PC-3 (cell line): ENCODE measurements around the gene ZNF592. TPM values are rescaled to one million over a fixed set of nuclear protein-coding genes. Genes with fewer than 3 reads are reported as not detected.
A peak's percentile ranks its signal among the peaks of the same experiment; 100 is the strongest.

Experiments
- ATAC-seq: fragments of 200-7000 bp; cut with Tn5 transposase; 2 replicates; pipeline ENCODE4 v1.9.1; 2020; ENCODE audit warnings: mild to moderate bottlenecking, moderate library complexity
- BruUV-seq: library from RNA; stranded (reverse); fragments of 400-500 nt; replicated peaks from 2 replicates; lab custom pipeline; 2021; lab: Mats Ljungman, UMichigan
- CTCF ChIA-PET: fragments of 300-600 bp; sonication (Branson Sonifier 250); formaldehyde crosslinking; loops from one replicate; lab custom pipeline; 2022; ENCODE audit warnings: antibody characterized with exemption; lab: Charles Lee
- POLR2A ChIA-PET: fragments of 300-600 bp; sonication (Branson Sonifier 250); formaldehyde crosslinking; loops from one replicate; lab custom pipeline; 2022; ENCODE audit warnings: antibody characterized with exemption; ENCODE audit not compliant: unreplicated experiment; lab: Charles Lee
- DNase-seq: peaks from one replicate; pipeline ENCODE4 v3.0.0-alpha.2; 2015
- H2AFZ ChIP-seq: fragments of 300-600 bp; sonication (generic); 2 replicates; pipeline ENCODE4 v1.6.0; 2016; ENCODE audit warnings: antibody characterized with exemption, low read length
- H3F3A ChIP-seq: fragments of 300-600 bp; sonication (generic); one replicate; pipeline ENCODE4 v1.6.0; 2017; ENCODE audit warnings: antibody characterized with exemption, low read length, control low read depth, mild to moderate bottlenecking; ENCODE audit not compliant: unreplicated experiment
- H3K27ac ChIP-seq: fragments of 300-600 bp; sonication (generic); 2 replicates; pipeline ENCODE4 v1.5.1; 2016; ENCODE audit warnings: mild to moderate bottlenecking, low read length
- H3K27me3 ChIP-seq: fragments of 300-600 bp; sonication (generic); 2 replicates; pipeline ENCODE4 v1.6.1; 2016; ENCODE audit warnings: low read length, mixed read lengths
- H3K36me3 ChIP-seq: fragments of 300-600 bp; sonication (generic); 2 replicates; pipeline ENCODE4 v1.6.1; 2016; ENCODE audit warnings: low read depth, mixed run types, low read length, mixed read lengths
- H3K4me1 ChIP-seq: fragments of 300-600 bp; sonication (generic); 2 replicates; pipeline ENCODE4 v1.5.1; 2016; ENCODE audit warnings: low read length; ENCODE audit not compliant: insufficient read depth
- H3K4me2 ChIP-seq: fragments of 300-600 bp; sonication (generic); 2 replicates; pipeline ENCODE4 v1.6.0; 2016; ENCODE audit warnings: low read length
- H3K4me3 ChIP-seq: fragments of 300-600 bp; sonication (generic); 2 replicates; pipeline ENCODE4 v1.5.1; 2016; ENCODE audit warnings: mild to moderate bottlenecking, low read length, mixed read lengths
- H3K79me2 ChIP-seq: fragments of 300-600 bp; sonication (generic); 2 replicates; pipeline ENCODE4 v1.6.1; 2017; ENCODE audit warnings: low read length, mixed read lengths
- H3K9ac ChIP-seq: fragments of 300-600 bp; sonication (generic); 2 replicates; pipeline ENCODE4 v1.6.0; 2016; ENCODE audit warnings: mild to moderate bottlenecking, low read length
- H3K9me2 ChIP-seq: fragments of 300-600 bp; sonication (generic); replicated peaks from 2 replicates; pipeline ENCODE4 v1.6.1; 2016; ENCODE audit warnings: mixed run types, low read length, mixed read lengths
- H3K9me3 ChIP-seq: fragments of 300-600 bp; sonication (generic); 2 replicates; pipeline ENCODE4 v1.6.1; 2016; ENCODE audit warnings: low read length, mixed read lengths
- H4K20me1 ChIP-seq: fragments of 300-600 bp; sonication (generic); 2 replicates; pipeline ENCODE4 v1.6.1; 2016; ENCODE audit warnings: low read length, mixed read lengths
- EZH2 ChIP-seq: fragments of 300-600 bp; sonication (generic); IDR thresholded peaks from one replicate; pipeline ENCODE4 v1.6.1; 2017; ENCODE audit warnings: antibody characterized with exemption, mild to moderate bottlenecking, low read length; ENCODE audit not compliant: unreplicated experiment
- EZH2phosphoT487 ChIP-seq: fragments of 300-600 bp; sonication (generic); IDR thresholded peaks from 2 replicates; pipeline ENCODE4 v1.6.1; 2018; ENCODE audit warnings: mild to moderate bottlenecking, antibody characterized with exemption, low read length, borderline replicate concordance
- intact Hi-C: fragments of 100-400 bp; cut with micrococcal nuclease; formaldehyde crosslinking; loops from 2 replicates; pipeline ENCODE4 v1.9.0; 2023
- total RNA-seq: library from RNA; depleted of rRNA; stranded (reverse); fragments of >200 nt; gene quantifications from 2 replicates; pipeline ENCODE4 v1.2.3, GENCODE V29; 2014
- TF ChIP-seq, protein P1 (sequence below): fragments of 300-600 bp; sonication (generic); conservative IDR thresholded peaks from 2 replicates; pipeline ENCODE4 v1.5.1; 2017; ENCODE audit warnings: antibody characterized with exemption, low read depth, mild to moderate bottlenecking, low read length

The ZNF592 gene
- total RNA-seq, 1 experiment from 2014 or later: 12.3 TPM

DNA sequence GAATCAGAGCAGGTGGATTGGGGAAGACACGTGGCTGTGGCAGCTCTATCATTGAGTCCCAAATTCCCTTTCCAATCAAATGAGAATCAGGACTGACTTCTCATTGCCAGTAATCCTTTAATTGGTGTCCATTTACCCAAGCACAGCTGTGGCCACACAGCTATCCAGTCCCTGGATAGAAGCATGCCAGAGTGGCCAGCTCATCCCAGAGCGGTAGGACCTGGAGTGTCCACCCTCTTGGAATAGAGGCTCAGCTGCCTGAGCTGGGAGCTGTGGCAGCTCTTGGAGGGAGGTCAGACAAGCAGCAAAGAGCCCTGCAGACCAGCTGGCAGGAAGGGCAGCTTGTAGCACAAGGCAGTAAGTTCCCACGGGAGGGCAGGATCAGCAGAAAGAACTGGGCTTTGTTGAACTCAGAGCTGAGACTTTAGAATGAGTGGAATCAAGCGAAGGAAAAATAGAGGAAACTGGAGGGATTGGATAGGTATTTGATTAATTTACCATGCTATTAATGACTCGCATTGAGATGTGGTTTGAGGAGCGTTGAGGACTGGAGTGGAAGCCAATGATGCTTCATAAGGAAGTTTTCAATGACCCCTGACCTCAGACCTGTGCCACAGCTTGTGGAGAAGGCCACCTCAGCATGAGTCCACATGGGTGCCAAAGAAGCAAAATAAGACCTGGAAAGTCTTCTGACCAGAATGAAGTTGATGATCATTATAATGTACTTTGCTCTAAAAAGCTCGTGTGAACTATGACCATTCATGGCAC lies 61.9 kb downstream of the ZNF592 start:
- Histone ChIP-seq H4K20me1 (no peaks in the 10 kb centered on the region), H3K27ac (no peak overlapping the region), H3F3A (no peaks in the 10 kb centered on the region), H3K27me3 (no peaks in the 10 kb centered on the region), H3K4me1 (no peaks in the 10 kb centered on the region), H3K4me3 (no peak overlapping the region), H3K9me3 (no peaks in the 10 kb centered on the region), H3K9me2 (no peaks in the 10 kb centered on the region), H3K79me2 (no peaks in the 10 kb centered on the region), H3K9ac (no peak overlapping the region), H3K4me2 (no peak overlapping the region), H3K36me3 (no peaks in the 10 kb centered on the region; the same call in 1 of the 2 replicates), H2AFZ (no peak overlapping the region)
- POLR2A ChIA-PET: no interaction called here
- peak; percentile 29 for DNase-seq
- intact Hi-C loops: no loop called here
- ATAC-seq: no peak
- CTCF ChIA-PET: no interaction called here
- BruUV-seq: no TSS peak
- TF ChIP-seq EZH2 (no peak), EZH2phosphoT487 (no peak)
- TF ChIP-seq, protein P1, sequence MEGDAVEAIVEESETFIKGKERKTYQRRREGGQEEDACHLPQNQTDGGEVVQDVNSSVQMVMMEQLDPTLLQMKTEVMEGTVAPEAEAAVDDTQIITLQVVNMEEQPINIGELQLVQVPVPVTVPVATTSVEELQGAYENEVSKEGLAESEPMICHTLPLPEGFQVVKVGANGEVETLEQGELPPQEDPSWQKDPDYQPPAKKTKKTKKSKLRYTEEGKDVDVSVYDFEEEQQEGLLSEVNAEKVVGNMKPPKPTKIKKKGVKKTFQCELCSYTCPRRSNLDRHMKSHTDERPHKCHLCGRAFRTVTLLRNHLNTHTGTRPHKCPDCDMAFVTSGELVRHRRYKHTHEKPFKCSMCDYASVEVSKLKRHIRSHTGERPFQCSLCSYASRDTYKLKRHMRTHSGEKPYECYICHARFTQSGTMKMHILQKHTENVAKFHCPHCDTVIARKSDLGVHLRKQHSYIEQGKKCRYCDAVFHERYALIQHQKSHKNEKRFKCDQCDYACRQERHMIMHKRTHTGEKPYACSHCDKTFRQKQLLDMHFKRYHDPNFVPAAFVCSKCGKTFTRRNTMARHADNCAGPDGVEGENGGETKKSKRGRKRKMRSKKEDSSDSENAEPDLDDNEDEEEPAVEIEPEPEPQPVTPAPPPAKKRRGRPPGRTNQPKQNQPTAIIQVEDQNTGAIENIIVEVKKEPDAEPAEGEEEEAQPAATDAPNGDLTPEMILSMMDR: no peak

DNA sequence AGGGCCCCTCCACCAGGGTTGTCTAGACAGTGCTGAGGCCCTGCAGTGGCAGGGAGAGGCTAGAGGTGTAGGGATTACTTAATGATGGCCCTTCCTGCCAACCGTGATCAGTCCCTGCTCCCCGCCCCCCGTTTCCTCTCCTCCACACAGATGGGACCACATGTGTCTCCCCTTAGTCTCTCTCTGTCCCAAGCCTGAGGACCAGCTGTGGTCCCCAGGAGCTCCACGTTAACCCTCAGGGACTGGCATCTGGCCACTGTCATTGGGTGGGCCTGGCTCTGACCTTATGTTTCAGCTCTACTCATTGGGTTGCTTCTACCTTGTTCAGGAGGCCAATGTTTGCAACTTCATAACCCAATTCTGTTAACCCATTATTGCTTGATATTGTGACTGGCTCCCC lies 62.8 kb downstream of the ZNF592 start:
- Histone ChIP-seq H2AFZ (no peak overlapping the region), H3K9ac (no peak overlapping the region), H3K27me3 (no peaks in the 10 kb centered on the region), H3F3A (no peaks in the 10 kb centered on the region), H3K4me3 (no peak overlapping the region), H3K4me1 (no peaks in the 10 kb centered on the region), H3K4me2 (no peak overlapping the region), H3K36me3 (no peaks in the 10 kb centered on the region), H3K9me2 (no peaks in the 10 kb centered on the region), H3K79me2 (no peaks in the 10 kb centered on the region), H3K9me3 (no peaks in the 10 kb centered on the region), H4K20me1 (no peaks in the 10 kb centered on the region), H3K27ac (no peak overlapping the region)
- BruUV-seq: no TSS peak
- CTCF ChIA-PET: no interaction called here
- no peak for TF ChIP-seq EZH2
- no peak for TF ChIP-seq EZH2phosphoT487
- TF ChIP-seq, protein P1: no peak
- DNase-seq: no peak
- POLR2A ChIA-PET: no interaction called here
- no peak for ATAC-seq
- intact Hi-C loops: no loop called here

DNA sequence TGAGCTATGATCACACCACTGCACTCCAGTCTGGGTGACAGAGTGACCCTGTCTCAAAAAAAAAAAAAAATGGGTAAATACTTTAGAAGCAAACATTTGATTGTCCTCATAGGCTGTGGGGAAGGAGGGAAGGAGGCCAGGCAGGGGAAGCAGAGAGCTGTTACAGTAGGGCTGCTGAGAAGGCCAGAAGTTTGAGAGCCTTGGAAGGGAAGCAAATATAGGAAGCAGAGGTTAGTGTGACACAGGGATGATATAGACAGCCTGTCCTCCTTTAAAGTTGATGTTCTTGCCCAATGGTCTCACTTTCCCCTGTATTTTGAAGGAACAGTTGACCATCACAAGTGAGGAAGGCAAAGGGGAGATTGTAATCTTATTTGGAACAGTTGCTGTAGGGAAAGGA lies 63.4 kb downstream of the ZNF592 start:
- no peak overlapping the region for H2AFZ ChIP-seq
- BruUV-seq: no TSS peak
- H3K4me3 ChIP-seq: no peak overlapping the region
- intact Hi-C loops: no loop called here
- H3K4me2 ChIP-seq: no peak overlapping the region
- H3K36me3 ChIP-seq: no peaks in the 10 kb centered on the region
- ATAC-seq (no peak), DNase-seq (no peak)
- H3K9me2 ChIP-seq: no peaks in the 10 kb centered on the region
- no peaks in the 10 kb centered on the region for H3F3A ChIP-seq
- H3K9me3 ChIP-seq: no peaks in the 10 kb centered on the region
- H4K20me1 ChIP-seq: no peaks in the 10 kb centered on the region
- TF ChIP-seq, protein P1: no peak
- no peak for TF ChIP-seq EZH2
- TF ChIP-seq EZH2phosphoT487: no peak
- H3K27ac ChIP-seq: no peak overlapping the region
- H3K27me3 ChIP-seq: no peaks in the 10 kb centered on the region
- no peak overlapping the region for H3K9ac ChIP-seq
- ChIA-PET CTCF (no interaction called here), POLR2A (no interaction called here)
- no peaks in the 10 kb centered on the region for H3K4me1 ChIP-seq
- H3K79me2 ChIP-seq: no peaks in the 10 kb centered on the region
